Loucy (cell line): ENCODE data around the gene OSBPL9.

ENCODE experiments used
- H2AFZ ChIP-seq: fragments of 200-600 bp; sonication (generic); 2 replicates; pipeline ENCODE4 v1.6.0; 2016; ENCODE audit warnings: antibody characterized with exemption, mild to moderate bottlenecking, low read length, moderate library complexity
- H3F3A ChIP-seq: fragments of 200-600 bp; 2 replicates; pipeline ENCODE4 v1.6.0; 2016; ENCODE audit warnings: antibody characterized with exemption, low read depth, mild to moderate bottlenecking
- H3K27me3 ChIP-seq: fragments of 200-600 bp; sonication (generic); 2 replicates; pipeline ENCODE4 v1.6.1; 2014; ENCODE audit warnings: low read length, mild to moderate bottlenecking; ENCODE audit not compliant: insufficient read depth, poor library complexity, severe bottlenecking
- H3K36me3 ChIP-seq: fragments of 200-600 bp; sonication (generic); 2 replicates; pipeline ENCODE4 v1.6.1; 2016; ENCODE audit warnings: low read length; ENCODE audit not compliant: insufficient read depth
- H3K4me1 ChIP-seq: fragments of 200-600 bp; sonication (generic); 2 replicates; pipeline ENCODE4 v1.5.1; 2014; ENCODE audit warnings: low read length, mild to moderate bottlenecking; ENCODE audit not compliant: insufficient read depth, poor library complexity, severe bottlenecking
- H3K4me2 ChIP-seq: fragments of 200-600 bp; sonication (generic); 2 replicates; pipeline ENCODE4 v1.6.0; 2014; ENCODE audit warnings: antibody characterized with exemption, low read length, low read depth, mild to moderate bottlenecking; ENCODE audit not compliant: poor library complexity, severe bottlenecking
- H3K4me3 ChIP-seq: fragments of 200-600 bp; sonication (generic); 2 replicates; pipeline ENCODE4 v1.5.1; 2014; ENCODE audit warnings: low read length, mild to moderate bottlenecking, mixed read lengths; ENCODE audit not compliant: poor library complexity, severe bottlenecking
- H3K79me2 ChIP-seq: fragments of 200-600 bp; sonication (generic); 2 replicates; pipeline ENCODE4 v1.6.1; 2014; ENCODE audit warnings: low read length; ENCODE audit not compliant: insufficient read depth
- H3K9ac ChIP-seq: fragments of 200-600 bp; sonication (generic); 2 replicates; pipeline ENCODE4 v1.6.0; 2014; ENCODE audit warnings: mild to moderate bottlenecking, low read depth, low read length, moderate library complexity; ENCODE audit not compliant: poor library complexity, severe bottlenecking
- H3K9me2 ChIP-seq: fragments of 200-600 bp; sonication (generic); replicated peaks from 2 replicates; pipeline ENCODE4 v1.6.1; 2016; ENCODE audit warnings: low read depth, low read length, mixed read lengths
- H3K9me3 ChIP-seq: fragments of 200-600 bp; sonication (generic); 2 replicates; pipeline ENCODE4 v1.6.1; 2014; ENCODE audit warnings: mild to moderate bottlenecking, antibody characterized with exemption, low read length, low read depth; ENCODE audit not compliant: insufficient read depth
- H4K20me1 ChIP-seq: fragments of 200-600 bp; sonication (generic); 2 replicates; pipeline ENCODE4 v1.6.0; 2014; ENCODE audit warnings: antibody characterized with exemption, low read length, mild to moderate bottlenecking; ENCODE audit not compliant: insufficient read depth, poor library complexity, severe bottlenecking
- CTCF ChIP-seq: fragments of 200-600 bp; sonication (generic); conservative IDR thresholded peaks from 2 replicates; pipeline ENCODE4 v1.5.1; 2014; ENCODE audit warnings: mild to moderate bottlenecking, antibody characterized with exemption, low read length
- EZH2phosphoT487 ChIP-seq: fragments of 200-600 bp; IDR thresholded peaks from 2 replicates; pipeline ENCODE4 v1.6.1; 2018; ENCODE audit warnings: antibody characterized with exemption, mild to moderate bottlenecking, moderate library complexity, borderline replicate concordance

Gene OSBPL9

GRCh38 chr1:51755437-51755836 is 138.5 kb downstream of the OSBPL9 start:
- Histone ChIP-seq H3K36me3 (peaks cover 45% of the 10 kb centered on the region; the same call in 1 of the 2 replicates), H3K4me1 (peaks cover 3% of the 10 kb centered on the region), H3K9ac (no peak overlapping the region), H3K27me3 (no peaks in the 10 kb centered on the region), H4K20me1 (no peaks in the 10 kb centered on the region), H3K4me2 (no peak overlapping the region), H3K9me2 (no peaks in the 10 kb centered on the region), H3F3A (no peaks in the 10 kb centered on the region), H2AFZ (no peak overlapping the region), H3K79me2 (no peaks in the 10 kb centered on the region), H3K4me3 (no peak overlapping the region), H3K9me3 (no peaks in the 10 kb centered on the region)
- TF ChIP-seq CTCF, result no peak
- TF ChIP-seq EZH2phosphoT487, result no peak

- Histone ChIP-seq H3K4me1 (peaks cover 10% of the 10 kb centered on the region), H3K27me3 (no peaks in the 10 kb centered on the region), H3K36me3 (peaks cover 45% of the 10 kb centered on the region; the same call in 1 of the 2 replicates), H3F3A (no peaks in the 10 kb centered on the region), H2AFZ (no peak overlapping the region), H3K9me2 (no peaks in the 10 kb centered on the region), H3K4me2 (no peak overlapping the region), H4K20me1 (peaks cover under 1% of the 10 kb centered on the region), H3K9me3 (no peaks in the 10 kb centered on the region), H3K9ac (no peak overlapping the region), H3K4me3 (no peak overlapping the region), H3K79me2 (no peaks in the 10 kb centered on the region)
- TF ChIP-seq CTCF, result no peak
- TF ChIP-seq EZH2phosphoT487, result no peak
These were observed 139.4 kb downstream of the OSBPL9 start for GRCh38 chr1:51756290-51756689.

DNA sequence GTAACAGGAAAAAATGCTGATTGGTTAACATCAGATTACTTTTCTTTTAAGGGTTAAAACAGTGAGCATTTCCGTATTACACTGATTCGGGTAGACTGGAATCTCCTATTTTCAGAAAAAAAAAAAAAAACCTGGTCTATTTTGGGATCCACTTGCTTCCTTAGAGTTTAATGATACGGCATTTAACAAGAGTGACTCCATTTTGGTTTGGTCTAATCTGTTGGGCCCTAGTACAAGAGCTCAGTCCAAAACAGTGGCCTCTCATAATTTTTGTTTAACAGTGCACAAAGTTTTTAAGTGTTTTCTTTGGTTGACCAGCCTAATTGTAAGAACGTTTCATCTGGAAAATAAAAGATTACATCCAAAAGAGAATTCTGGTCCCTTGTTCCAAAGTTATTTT is 141.4 kb downstream of the OSBPL9 start:
- H3K9ac ChIP-seq, result no peak overlapping the region
- H3K9me3 ChIP-seq, result no peaks in the 10 kb centered on the region
- no peaks in the 10 kb centered on the region for H3K27me3 ChIP-seq
- no peaks in the 10 kb centered on the region for H3K9me2 ChIP-seq
- no peaks in the 10 kb centered on the region for H3K79me2 ChIP-seq
- peaks cover 42% of the 10 kb centered on the region; the same call in 1 of the 2 replicates for H3K36me3 ChIP-seq
- H3K4me1 ChIP-seq, result peaks cover 16% of the 10 kb centered on the region
- no peak overlapping the region for H2AFZ ChIP-seq
- TF ChIP-seq EZH2phosphoT487, result no peak
- TF ChIP-seq CTCF, result no peak
- H3K4me2 ChIP-seq, result no peak overlapping the region
- H3K4me3 ChIP-seq, result no peak overlapping the region
- H3F3A ChIP-seq, result no peaks in the 10 kb centered on the region
- H4K20me1 ChIP-seq, result peaks cover 4% of the 10 kb centered on the region
